AG04450 (cell line): Measurements from ENCODE around the gene OTUD5. TPM values are rescaled to one million over a fixed set of nuclear protein-coding genes. Genes with fewer than 3 reads are reported as not detected.

Experiments
- CTCF ChIA-PET: fragments of 300-600, 350-600 bp; formaldehyde crosslinking; extraction: SDS; loops from one replicate; lab custom pipeline; 2022; ENCODE audit warnings: antibody characterized with exemption, inconsistent platforms; lab: Charles Lee
- POLR2A ChIA-PET: fragments of 350-600 bp; formaldehyde crosslinking; extraction: SDS; loops from one replicate; lab custom pipeline; 2021; ENCODE audit warnings: antibody characterized with exemption, inconsistent platforms; lab: Yijun Ruan, JAX
- DNase-seq: peaks from one replicate; pipeline ENCODE4 v3.0.0-alpha.2; 2011; ENCODE audit warnings: low read depth, low spot score
- H3K27ac ChIP-seq: one replicate; pipeline ENCODE4 v1.5.1; 2012; ENCODE audit warnings: low read depth, low read length, control low read depth
- H3K27me3 ChIP-seq: one replicate; pipeline ENCODE4 v1.6.0; 2012; ENCODE audit warnings: low read length; ENCODE audit not compliant: control insufficient read depth, insufficient read depth
- H3K4me3 ChIP-seq: 2 replicates; pipeline ENCODE4 v1.5.1; 2011; ENCODE audit warnings: mild to moderate bottlenecking, low read depth, low read length, control low read depth
- H3K9me3 ChIP-seq: 2 replicates; pipeline ENCODE4 v1.5.1; 2012; ENCODE audit warnings: low read length; ENCODE audit not compliant: control insufficient read depth, insufficient read depth
- polyA plus RNA-seq: library from polyadenylated mRNA; depleted of rRNA; stranded (reverse); fragments of >200 nt; gene quantifications from 2 replicates; pipeline ENCODE4 v1.2.3, GENCODE V29; 2011
- TF ChIP-seq, protein P1 (sequence below): IDR thresholded peaks from 2 replicates; pipeline ENCODE4 v1.5.1; 2011; ENCODE audit warnings: low read depth, low read length, control low read depth, inconsistent platforms

The OTUD5 gene
- polyA plus RNA-seq, 1 experiment = 52.0 TPM

DNA sequence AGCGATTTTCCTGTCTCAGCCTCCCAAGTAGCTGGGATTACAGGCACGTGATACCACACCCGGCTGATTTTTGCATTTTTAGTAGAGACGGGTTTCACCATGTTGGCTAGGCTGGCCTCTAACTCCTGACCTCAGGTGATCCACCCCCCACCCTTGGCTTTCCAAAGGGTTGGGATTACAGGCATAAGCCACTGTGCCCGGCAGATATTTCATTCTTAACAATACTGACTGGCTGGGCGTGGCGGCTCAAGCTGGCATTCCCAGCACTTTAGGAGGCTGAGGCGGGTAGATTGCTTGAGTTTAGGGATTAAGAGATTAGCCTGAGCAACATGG lies 58.4 kb downstream of the OTUD5 start:
- DNase-seq = no peak
- no peaks in the 10 kb centered on the region; the same call in 1 of the 2 replicates for H3K9me3 ChIP-seq
- H3K27ac ChIP-seq = no peak overlapping the region
- TF ChIP-seq, protein P1, sequence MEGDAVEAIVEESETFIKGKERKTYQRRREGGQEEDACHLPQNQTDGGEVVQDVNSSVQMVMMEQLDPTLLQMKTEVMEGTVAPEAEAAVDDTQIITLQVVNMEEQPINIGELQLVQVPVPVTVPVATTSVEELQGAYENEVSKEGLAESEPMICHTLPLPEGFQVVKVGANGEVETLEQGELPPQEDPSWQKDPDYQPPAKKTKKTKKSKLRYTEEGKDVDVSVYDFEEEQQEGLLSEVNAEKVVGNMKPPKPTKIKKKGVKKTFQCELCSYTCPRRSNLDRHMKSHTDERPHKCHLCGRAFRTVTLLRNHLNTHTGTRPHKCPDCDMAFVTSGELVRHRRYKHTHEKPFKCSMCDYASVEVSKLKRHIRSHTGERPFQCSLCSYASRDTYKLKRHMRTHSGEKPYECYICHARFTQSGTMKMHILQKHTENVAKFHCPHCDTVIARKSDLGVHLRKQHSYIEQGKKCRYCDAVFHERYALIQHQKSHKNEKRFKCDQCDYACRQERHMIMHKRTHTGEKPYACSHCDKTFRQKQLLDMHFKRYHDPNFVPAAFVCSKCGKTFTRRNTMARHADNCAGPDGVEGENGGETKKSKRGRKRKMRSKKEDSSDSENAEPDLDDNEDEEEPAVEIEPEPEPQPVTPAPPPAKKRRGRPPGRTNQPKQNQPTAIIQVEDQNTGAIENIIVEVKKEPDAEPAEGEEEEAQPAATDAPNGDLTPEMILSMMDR = no peak
- CTCF ChIA-PET = interaction anchor here (0.6 kb wide), 1 partner anchor 46 kb away, joined by 6 read pairs; no protein-coding TSS in a partner anchor
- no peaks in the 10 kb centered on the region for H3K27me3 ChIP-seq
- POLR2A ChIA-PET = no interaction called here
- H3K4me3 ChIP-seq = no peak overlapping the region

DNA sequence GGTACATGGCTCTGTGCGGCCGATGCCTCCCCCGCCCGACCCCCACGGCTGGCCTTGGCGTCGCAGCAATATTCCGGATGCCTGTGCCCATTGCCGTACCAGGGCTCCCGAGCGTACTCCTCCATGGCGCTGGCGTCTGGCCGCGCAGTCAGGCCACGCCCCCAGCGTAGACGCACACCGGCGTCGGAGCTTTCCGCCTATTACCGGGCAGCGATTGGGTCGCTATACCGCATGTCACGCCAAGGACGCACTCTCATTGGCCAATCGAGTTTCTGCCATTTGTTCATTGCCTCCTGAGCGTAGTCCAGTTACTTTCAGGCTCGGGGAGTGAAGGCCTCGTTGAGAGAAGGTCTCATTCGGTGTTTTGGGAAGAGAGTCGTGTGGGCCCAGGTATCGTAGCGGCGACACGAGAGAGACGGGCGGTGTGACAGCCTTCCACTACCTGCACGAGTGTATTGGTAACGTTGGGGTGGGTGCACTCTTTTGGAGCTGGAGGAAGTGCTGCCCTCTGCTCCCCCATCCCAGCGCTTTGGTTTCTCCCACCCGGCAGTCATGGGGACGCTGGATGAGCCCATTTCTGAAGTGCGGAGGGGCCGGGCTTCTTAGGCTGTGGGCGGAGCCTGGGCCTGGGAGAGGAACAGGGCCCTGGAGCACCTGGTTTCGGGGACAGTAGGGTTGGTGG lies 59.6 kb downstream of the OTUD5 start, which contains the start of the genes PQBP1 and TIMM17B:
Gene PQBP1, plus strand, starts transcription at position 306 of the 682 bp plus-strand sequence. CDS start 580 bp downstream, outside the sequence.
Gene TIMM17B, minus strand, starts transcription at position 144 of the 682 bp plus-strand sequence. Its CDS starts 19 bp downstream, at position 125.
- Histone ChIP-seq H3K4me3 (peak within 1 kb of the TSS; percentile 80), H3K27me3 (no peaks in the 10 kb centered on the region), H3K27ac (peak within 1 kb of the TSS; percentile 91), H3K9me3 (no peaks in the 10 kb centered on the region; the same call in 1 of the 2 replicates)
- POLR2A ChIA-PET = interaction anchor here (0.6 to 1.8 kb wide), 14 partner anchors 12 to 307 kb away, joined by 3 to 11 read pairs (median 4); partner anchors contain the start of genes HDAC6, SLC35A2, SUV39H1 and TFE3
- DNase-seq = peak; percentile 88
- TF ChIP-seq, protein P1 = no peak
- CTCF ChIA-PET = no interaction called here

DNA sequence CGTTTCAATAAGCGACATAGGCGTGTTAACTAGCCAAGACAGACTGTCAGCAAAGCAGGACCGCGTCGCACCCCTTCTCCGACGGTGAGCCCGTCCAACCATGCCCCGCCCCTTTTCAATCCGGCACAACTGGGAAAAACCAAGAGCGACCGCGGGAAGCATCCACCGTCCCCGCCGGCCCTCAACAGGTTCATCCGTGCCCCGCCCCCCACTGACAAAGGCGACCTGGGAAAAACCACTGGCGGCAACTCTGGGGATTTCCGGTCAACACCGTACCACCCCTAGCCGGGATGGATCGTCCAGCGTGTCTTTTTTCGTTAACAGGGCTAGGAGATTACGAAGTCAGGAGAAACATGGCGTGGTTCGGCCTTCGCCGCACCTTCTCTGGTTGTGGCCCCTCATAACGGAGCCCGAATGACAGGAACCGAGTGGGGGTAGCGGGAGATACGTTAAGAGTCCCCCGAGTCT lies 60.2 kb downstream of the OTUD5 start:
- H3K4me3 ChIP-seq = peak overlapping the region; percentile 80
- TF ChIP-seq, protein P1 = no peak
- H3K27ac ChIP-seq = peak overlapping the region; percentile 91
- H3K27me3 ChIP-seq = no peaks in the 10 kb centered on the region
- CTCF ChIA-PET = no interaction called here
- POLR2A ChIA-PET = interaction anchor here (0.6 to 1.8 kb wide), 12 partner anchors 13 to 306 kb away, joined by 3 to 11 read pairs (median 4); partner anchors contain the start of genes HDAC6, SLC35A2, SUV39H1 and TFE3
- no peaks in the 10 kb centered on the region; the same call in 1 of the 2 replicates for H3K9me3 ChIP-seq
- DNase-seq = no peak

DNA sequence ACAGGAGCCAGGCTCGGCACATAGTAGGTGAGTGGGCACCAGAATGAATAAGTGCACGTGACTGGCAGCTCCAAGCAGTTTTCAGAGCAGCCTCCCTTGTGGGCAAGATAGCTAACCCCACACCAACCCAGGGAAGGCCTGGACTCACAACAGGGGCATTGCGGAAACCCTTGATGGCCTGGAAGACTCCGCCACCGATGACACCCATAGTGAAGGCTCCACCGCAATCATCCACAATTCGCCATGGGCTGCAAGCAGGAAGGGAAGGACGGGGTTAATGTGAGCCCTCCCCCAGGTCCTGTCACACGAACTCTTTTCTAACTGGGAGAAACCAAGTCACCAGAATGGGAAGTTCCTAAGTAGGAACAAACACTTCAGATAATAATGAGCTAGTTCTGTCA lies 60.8 kb downstream of the OTUD5 start:
- DNase-seq = no peak
- Histone ChIP-seq H3K27ac (peak overlapping the region; percentile 91), H3K27me3 (no peaks in the 10 kb centered on the region), H3K9me3 (no peaks in the 10 kb centered on the region; the same call in 1 of the 2 replicates), H3K4me3 (peak overlapping the region; percentile 80)
- TF ChIP-seq, protein P1 = no peak
- CTCF ChIA-PET = no interaction called here
- POLR2A ChIA-PET = interaction anchor here (1.4 kb wide), 1 partner anchor 147 kb away, joined by 8 read pairs; the partner anchor contains the start of gene TFE3

DNA sequence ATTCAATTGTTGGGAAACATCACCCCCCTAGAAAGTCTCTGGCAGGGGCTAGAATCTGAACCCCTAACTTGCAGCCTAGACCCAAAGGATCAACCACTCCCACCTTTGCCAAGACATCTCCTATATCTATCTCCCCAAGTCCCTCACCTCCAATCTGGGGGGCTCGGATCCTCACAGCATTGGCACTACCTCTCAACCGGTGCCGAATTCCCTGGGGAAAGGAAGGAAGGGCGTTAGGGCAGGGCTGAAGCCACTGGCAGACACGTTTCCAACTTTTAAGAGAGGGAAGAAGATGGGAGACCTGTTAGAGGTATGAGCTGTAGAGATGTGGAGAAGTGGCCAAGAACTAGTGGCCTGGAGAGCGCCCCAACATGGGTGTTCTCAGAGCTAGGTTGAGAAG lies 62.5 kb downstream of the OTUD5 start:
- TF ChIP-seq, protein P1 = no peak
- ChIA-PET CTCF (no interaction called here), POLR2A (no interaction called here)
- Histone ChIP-seq H3K9me3 (no peaks in the 10 kb centered on the region; the same call in 1 of the 2 replicates), H3K27me3 (no peaks in the 10 kb centered on the region), H3K4me3 (no peak overlapping the region), H3K27ac (no peak overlapping the region)
- DNase-seq = no peak
